Prostate gland (tissue), 2 donors: ENCODE measurements around the gene INSL3.
"Not testable (repeated sequence)": the region's sequence is repeated elsewhere in the genome, so short reads cannot be mapped to it uniquely, and the experiment has no call there.

Experiments used
- POLR2A ChIP-seq: fragments of 450-650 bp; IDR thresholded peaks from one replicate; pipeline ENCODE4 v1.6.1; 2016; ENCODE audit warnings: antibody characterized with exemption, mild to moderate bottlenecking
- POLR2AphosphoS5 ChIP-seq: sonication (generic); formaldehyde crosslinking; IDR thresholded peaks from one replicate; pipeline ENCODE4 v1.6.1; 2017; ENCODE audit warnings: antibody characterized with exemption
- TF ChIP-seq, protein P1 (sequence below), 4 experiments: fragments of 200-600 bp in 2 of 4; fragments of 450-650 bp in 2 of 4; sonication (generic) in 2 of 4; IDR thresholded peaks; 1 replicate in 3 of 4; 2 replicates in 1 of 4; pipeline ENCODE4 v1.5.1; 2016 to 2019; ENCODE audit warnings: antibody characterized with exemption in 4 of 4, mild to moderate bottlenecking in 2 of 4, moderate library complexity in 2 of 4

DNA sequence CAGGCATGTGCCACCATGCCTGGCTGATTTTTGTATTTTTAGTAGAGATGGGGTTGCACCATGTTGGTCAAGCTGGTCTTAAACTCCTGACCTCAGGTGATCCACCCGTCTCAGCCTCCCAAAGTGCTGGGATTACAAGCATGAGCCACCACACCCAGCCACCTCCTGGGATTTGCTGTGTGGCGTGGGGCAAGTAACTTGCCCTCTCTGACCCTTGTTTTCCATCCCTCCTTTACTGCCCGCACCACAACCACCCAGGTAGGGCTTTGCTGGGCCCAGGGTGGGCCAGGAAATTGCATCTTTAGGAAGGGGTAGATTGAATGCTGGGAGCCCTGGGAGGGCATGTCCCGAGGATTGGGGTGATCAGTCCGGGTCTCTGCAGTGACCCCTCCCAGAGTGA, 37.6 kb downstream of the INSL3 start:
- TF ChIP-seq POLR2AphosphoS5, POLR2A: not testable (repeated sequence)
- TF ChIP-seq, protein P1, sequence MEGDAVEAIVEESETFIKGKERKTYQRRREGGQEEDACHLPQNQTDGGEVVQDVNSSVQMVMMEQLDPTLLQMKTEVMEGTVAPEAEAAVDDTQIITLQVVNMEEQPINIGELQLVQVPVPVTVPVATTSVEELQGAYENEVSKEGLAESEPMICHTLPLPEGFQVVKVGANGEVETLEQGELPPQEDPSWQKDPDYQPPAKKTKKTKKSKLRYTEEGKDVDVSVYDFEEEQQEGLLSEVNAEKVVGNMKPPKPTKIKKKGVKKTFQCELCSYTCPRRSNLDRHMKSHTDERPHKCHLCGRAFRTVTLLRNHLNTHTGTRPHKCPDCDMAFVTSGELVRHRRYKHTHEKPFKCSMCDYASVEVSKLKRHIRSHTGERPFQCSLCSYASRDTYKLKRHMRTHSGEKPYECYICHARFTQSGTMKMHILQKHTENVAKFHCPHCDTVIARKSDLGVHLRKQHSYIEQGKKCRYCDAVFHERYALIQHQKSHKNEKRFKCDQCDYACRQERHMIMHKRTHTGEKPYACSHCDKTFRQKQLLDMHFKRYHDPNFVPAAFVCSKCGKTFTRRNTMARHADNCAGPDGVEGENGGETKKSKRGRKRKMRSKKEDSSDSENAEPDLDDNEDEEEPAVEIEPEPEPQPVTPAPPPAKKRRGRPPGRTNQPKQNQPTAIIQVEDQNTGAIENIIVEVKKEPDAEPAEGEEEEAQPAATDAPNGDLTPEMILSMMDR (IDR thresholded peaks at IDR 0.05) = not testable (repeated sequence)
